Activated naive CD4-positive, alpha-beta T cell treated with anti-CD3 and anti-CD28 coated beads, Interleukin-2, amount 10 ng/mL, durations not matched to agents 7 days and 5 days (primary cell): ENCODE data around the gene LHFPL3.

Source experiments
- CTCF ChIA-PET: fragments of 350-600 bp; sonication (Branson Sonifier 250); formaldehyde crosslinking; loops from one replicate; lab custom pipeline; 2021; ENCODE audit warnings: antibody characterized with exemption; lab: Charles Lee
- DNase-seq: peaks from one replicate; pipeline ENCODE4 v3.0.0-alpha.2; 2020
- H3K27ac Mint-ChIP-seq: one replicate; pipeline ENCODE4 v1.8.0; 2021; ENCODE audit warnings: mild to moderate bottlenecking, moderate library complexity, mixed read lengths
- H3K27me3 Mint-ChIP-seq: one replicate; pipeline ENCODE4 v1.8.0; 2021; ENCODE audit warnings: mild to moderate bottlenecking, mixed read lengths
- H3K36me3 Mint-ChIP-seq: one replicate; pipeline ENCODE4 v1.8.0; 2021; ENCODE audit warnings: mixed read lengths
- H3K4me1 Mint-ChIP-seq: one replicate; pipeline ENCODE4 v1.8.0; 2021; ENCODE audit warnings: mixed read lengths
- H3K4me3 Mint-ChIP-seq: one replicate; pipeline ENCODE4 v1.8.0; 2021; ENCODE audit warnings: mild to moderate bottlenecking, moderate library complexity, mixed read lengths
- H3K9me3 Mint-ChIP-seq: one replicate; pipeline ENCODE4 v1.8.0; 2021; ENCODE audit warnings: mixed read lengths

Gene LHFPL3

DNA sequence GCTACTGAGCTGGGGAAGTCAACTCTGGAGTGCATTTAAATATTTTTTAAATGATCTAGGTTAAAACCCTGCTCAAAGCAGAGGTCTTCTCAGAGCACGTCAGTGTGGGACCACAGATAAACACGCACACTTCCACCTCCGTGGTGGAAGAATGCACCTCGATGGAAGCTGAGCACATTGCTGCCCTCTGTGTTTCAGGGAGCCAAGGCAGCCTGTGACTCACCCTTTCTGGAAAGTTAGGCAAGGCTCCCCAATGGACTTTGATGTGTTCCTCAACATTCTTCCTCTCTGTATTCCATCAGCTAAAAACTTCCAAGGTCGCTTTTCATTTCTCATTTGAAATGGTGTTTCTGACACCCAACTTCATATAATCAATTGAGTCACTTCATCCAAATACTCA, 514.8 kb downstream of the LHFPL3 start:
- no peaks in the 10 kb centered on the region for H3K4me1 Mint-ChIP-seq
- no peaks in the 10 kb centered on the region for H3K9me3 Mint-ChIP-seq
- CTCF ChIA-PET = no interaction called here
- no peak overlapping the region for H3K4me3 Mint-ChIP-seq
- DNase-seq = no peak
- H3K27me3 Mint-ChIP-seq = peaks cover 30% of the 10 kb centered on the region
- H3K36me3 Mint-ChIP-seq = no peaks in the 10 kb centered on the region
- no peak overlapping the region for H3K27ac Mint-ChIP-seq

DNA sequence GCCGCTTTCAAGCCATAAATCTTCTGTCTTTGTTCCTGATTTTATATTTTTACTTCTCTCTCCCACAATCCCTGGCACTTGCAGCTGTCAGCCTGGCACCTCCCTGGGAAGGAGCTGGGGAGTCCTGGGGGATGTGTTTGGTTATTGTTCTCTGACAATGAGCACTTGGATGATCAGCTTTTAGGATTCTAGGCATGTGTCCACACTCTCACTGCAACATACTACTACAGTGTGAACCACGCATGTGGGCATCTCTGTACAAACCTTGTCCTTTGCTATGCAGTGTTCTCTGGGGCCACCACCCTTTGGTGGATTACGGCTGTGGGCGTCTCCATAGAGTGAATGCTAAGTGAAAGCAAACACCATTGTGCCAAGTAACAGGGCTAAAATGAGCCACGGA, 517.2 kb downstream of the LHFPL3 start:
- CTCF ChIA-PET = no interaction called here
- no peaks in the 10 kb centered on the region for H3K9me3 Mint-ChIP-seq
- peaks cover 30% of the 10 kb centered on the region for H3K27me3 Mint-ChIP-seq

GRCh38 chr7:104846731-104847130, 518.3 kb downstream of the LHFPL3 start:
- H3K27me3 Mint-ChIP-seq = peaks cover 31% of the 10 kb centered on the region
- no peaks in the 10 kb centered on the region for H3K9me3 Mint-ChIP-seq
- no peaks in the 10 kb centered on the region for H3K36me3 Mint-ChIP-seq
- H3K4me3 Mint-ChIP-seq = no peak overlapping the region
- H3K27ac Mint-ChIP-seq = no peak overlapping the region
- CTCF ChIA-PET = interaction anchor here (1.3 to 3.0 kb wide), 5 partner anchors 9 to 616 kb away, joined by 3 to 20 read pairs (median 7); no protein-coding TSS in a partner anchor
- DNase-seq = no peak
- no peaks in the 10 kb centered on the region for H3K4me1 Mint-ChIP-seq

More for the DNA sequence above, 517.2 kb downstream of the LHFPL3 start:
- Mint-ChIP-seq H3K36me3 (no peaks in the 10 kb centered on the region), H3K27ac (no peak overlapping the region), H3K4me3 (no peak overlapping the region), H3K4me1 (no peaks in the 10 kb centered on the region)
- DNase-seq = no peak

DNA sequence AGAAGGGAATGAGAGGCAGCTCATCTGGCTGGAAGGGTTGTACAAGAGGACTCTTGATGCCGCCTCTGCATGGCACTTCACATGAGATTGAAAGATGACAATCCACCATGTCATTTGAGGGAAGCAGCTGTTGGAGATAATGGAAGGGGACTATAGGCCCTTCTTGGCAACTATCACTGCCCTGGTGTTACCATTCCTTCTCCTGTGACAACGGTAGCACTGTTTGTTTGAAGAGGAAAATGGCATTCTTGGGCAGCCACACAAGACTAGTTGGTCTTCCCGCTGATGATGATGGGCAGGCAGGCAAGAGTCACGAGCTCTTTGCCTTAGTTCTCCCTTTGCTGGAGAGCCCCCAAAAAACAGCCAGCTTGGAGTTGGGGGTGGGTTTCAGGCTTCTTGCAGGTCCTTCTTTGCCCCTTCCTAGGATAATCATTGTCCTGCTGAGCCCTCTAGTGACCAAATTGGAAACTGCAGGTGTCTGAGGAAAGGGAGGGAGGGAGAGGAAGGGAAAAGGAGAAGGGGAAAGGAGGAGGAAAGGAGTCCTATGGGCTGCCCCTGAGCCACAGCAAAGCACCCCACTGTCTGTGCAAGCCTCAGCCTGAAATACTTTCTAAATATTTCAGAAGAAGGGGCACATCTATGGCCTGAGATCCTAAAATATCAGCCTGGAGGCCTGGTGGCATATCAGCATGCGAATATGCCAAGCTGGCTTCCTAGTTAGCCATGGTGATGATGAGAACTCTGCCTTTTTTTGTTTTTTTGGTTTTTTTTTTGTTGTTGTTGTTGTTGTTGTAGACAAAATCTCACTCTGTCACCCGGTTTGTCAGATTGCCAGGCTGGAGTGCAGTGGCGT, 520.0 kb downstream of the LHFPL3 start:
- Mint-ChIP-seq H3K36me3 (no peaks in the 10 kb centered on the region), H3K27ac (no peak overlapping the region), H3K4me1 (no peaks in the 10 kb centered on the region), H3K27me3 (peaks cover 41% of the 10 kb centered on the region), H3K9me3 (no peaks in the 10 kb centered on the region), H3K4me3 (no peak overlapping the region)
- CTCF ChIA-PET = interaction anchor here (0.6 to 3.0 kb wide), 13 partner anchors 10 to 632 kb away, joined by 3 to 20 read pairs (median 4); no protein-coding TSS in a partner anchor
- DNase-seq = peak; percentile 62

- no peak for DNase-seq
- no peaks in the 10 kb centered on the region for H3K36me3 Mint-ChIP-seq
- no peaks in the 10 kb centered on the region for H3K9me3 Mint-ChIP-seq
- no peaks in the 10 kb centered on the region for H3K4me1 Mint-ChIP-seq
- peaks cover 35% of the 10 kb centered on the region for H3K27me3 Mint-ChIP-seq
- CTCF ChIA-PET = no interaction called here
- H3K4me3 Mint-ChIP-seq = no peak overlapping the region
- no peak overlapping the region for H3K27ac Mint-ChIP-seq
Measured at GRCh38 chr7:104850374-104850773, 522.0 kb downstream of the LHFPL3 start.

DNA sequence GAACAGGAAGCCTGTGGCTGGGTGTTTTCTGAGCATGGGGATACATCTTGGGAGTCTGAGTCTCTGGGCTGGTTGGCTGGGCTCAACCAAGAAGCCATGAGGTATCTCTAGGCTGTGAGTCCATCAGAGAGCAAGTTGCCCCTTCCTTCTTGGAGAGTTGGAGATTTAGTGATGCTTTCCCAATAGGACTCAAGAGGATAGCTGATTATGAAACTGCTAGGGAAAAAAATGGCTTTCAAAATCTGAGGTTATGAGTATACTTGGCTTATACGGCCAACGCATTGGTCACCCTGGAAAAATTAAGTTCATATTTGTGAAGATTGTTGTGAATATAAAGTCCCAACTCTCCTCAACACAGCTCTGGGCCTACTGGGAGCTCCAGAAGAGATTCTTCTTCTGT, 522.9 kb downstream of the LHFPL3 start:
- no peaks in the 10 kb centered on the region for H3K9me3 Mint-ChIP-seq
- CTCF ChIA-PET = interaction anchor here (1.1 to 2.1 kb wide), 5 partner anchors 10 to 620 kb away, joined by 3 to 5 read pairs (median 4); no protein-coding TSS in a partner anchor
- H3K36me3 Mint-ChIP-seq = no peaks in the 10 kb centered on the region
- DNase-seq = no peak
- no peak overlapping the region for H3K27ac Mint-ChIP-seq
- peaks cover 28% of the 10 kb centered on the region for H3K27me3 Mint-ChIP-seq
- no peak overlapping the region for H3K4me3 Mint-ChIP-seq
- no peaks in the 10 kb centered on the region for H3K4me1 Mint-ChIP-seq

DNA sequence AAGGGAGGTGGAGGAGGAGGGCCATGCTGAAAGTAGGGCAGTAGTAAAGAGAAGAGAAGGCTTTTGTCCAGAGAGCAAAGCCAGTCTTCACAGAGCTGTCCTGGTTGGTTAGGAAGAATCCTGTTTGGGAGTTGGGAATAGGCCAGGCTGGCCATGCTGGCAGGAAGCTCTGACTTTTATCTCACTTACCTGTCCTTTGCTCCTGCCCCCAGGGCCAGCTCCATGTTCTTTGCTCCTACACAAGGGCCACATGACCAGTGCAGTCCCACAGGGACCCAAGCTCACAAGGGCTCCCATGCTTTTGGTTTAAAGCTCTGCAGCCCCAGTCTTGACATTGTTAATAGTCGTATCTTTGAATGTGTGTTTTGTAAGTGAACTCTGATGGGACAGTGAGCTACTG, 524.0 kb downstream of the LHFPL3 start:
- CTCF ChIA-PET = interaction anchor here (1.1 to 2.1 kb wide), 6 partner anchors 9 to 621 kb away, joined by 3 to 5 read pairs (median 4); no protein-coding TSS in a partner anchor
- peaks cover 22% of the 10 kb centered on the region for H3K27me3 Mint-ChIP-seq
- no peak overlapping the region for H3K4me3 Mint-ChIP-seq
- no peak for DNase-seq
- H3K4me1 Mint-ChIP-seq = no peaks in the 10 kb centered on the region
- no peaks in the 10 kb centered on the region for H3K36me3 Mint-ChIP-seq
- no peak overlapping the region for H3K27ac Mint-ChIP-seq
- H3K9me3 Mint-ChIP-seq = no peaks in the 10 kb centered on the region

DNA sequence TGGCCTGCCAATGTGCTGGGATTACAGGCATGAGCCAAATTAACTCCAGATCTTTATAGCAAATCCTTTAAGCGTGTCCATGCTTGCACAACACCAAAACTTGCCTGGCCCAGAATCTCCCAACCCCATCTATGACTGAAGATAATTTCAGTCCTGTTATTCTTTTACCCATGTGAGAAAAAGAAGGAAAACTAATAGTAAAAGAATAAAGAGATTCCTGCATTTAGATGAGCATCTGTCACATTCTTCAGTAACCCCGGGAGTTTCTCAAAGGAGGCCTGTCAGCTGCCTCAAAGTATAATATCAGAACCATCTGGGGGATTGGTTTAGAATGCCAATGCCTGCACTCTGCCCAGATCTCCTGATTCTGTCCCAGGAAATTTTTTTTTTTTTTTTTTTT, 527.5 kb downstream of the LHFPL3 start:
- CTCF ChIA-PET = interaction anchor here (1.9 kb wide), 1 partner anchor 27 kb away, joined by 10 read pairs; no protein-coding TSS in a partner anchor
- Mint-ChIP-seq H3K27ac (no peak overlapping the region), H3K4me3 (no peak overlapping the region), H3K9me3 (no peaks in the 10 kb centered on the region), H3K4me1 (peaks cover 13% of the 10 kb centered on the region), H3K36me3 (no peaks in the 10 kb centered on the region), H3K27me3 (peaks cover 13% of the 10 kb centered on the region)
- DNase-seq = no peak

- no peak for DNase-seq
- H3K36me3 Mint-ChIP-seq = no peaks in the 10 kb centered on the region
- CTCF ChIA-PET = interaction anchor here (1.7 to 3.1 kb wide), 4 partner anchors 9 to 61 kb away, joined by 8 to 19 read pairs (median 12); no protein-coding TSS in a partner anchor
- peaks cover 17% of the 10 kb centered on the region for H3K27me3 Mint-ChIP-seq
- no peaks in the 10 kb centered on the region for H3K9me3 Mint-ChIP-seq
- H3K4me1 Mint-ChIP-seq = peaks cover 13% of the 10 kb centered on the region
- H3K27ac Mint-ChIP-seq = no peak overlapping the region
- no peak overlapping the region for H3K4me3 Mint-ChIP-seq
Measured at GRCh38 chr7:104857458-104858425, 529.3 kb downstream of the LHFPL3 start.

GRCh38 chr7:104859754-104860426, 531.5 kb downstream of the LHFPL3 start:
- Mint-ChIP-seq H3K27ac (no peak overlapping the region), H3K4me3 (no peak overlapping the region), H3K36me3 (no peaks in the 10 kb centered on the region), H3K27me3 (peaks cover 23% of the 10 kb centered on the region), H3K4me1 (peaks cover 13% of the 10 kb centered on the region), H3K9me3 (no peaks in the 10 kb centered on the region)
- no peak for DNase-seq
- CTCF ChIA-PET = interaction anchor here (2.4 to 3.1 kb wide), 3 partner anchors 12 to 58 kb away, joined by 8 to 19 read pairs (median 10); no protein-coding TSS in a partner anchor

GRCh38 chr7:104861729-104862390, 533.5 kb downstream of the LHFPL3 start:
- DNase-seq = no peak
- H3K36me3 Mint-ChIP-seq = no peaks in the 10 kb centered on the region

DNA sequence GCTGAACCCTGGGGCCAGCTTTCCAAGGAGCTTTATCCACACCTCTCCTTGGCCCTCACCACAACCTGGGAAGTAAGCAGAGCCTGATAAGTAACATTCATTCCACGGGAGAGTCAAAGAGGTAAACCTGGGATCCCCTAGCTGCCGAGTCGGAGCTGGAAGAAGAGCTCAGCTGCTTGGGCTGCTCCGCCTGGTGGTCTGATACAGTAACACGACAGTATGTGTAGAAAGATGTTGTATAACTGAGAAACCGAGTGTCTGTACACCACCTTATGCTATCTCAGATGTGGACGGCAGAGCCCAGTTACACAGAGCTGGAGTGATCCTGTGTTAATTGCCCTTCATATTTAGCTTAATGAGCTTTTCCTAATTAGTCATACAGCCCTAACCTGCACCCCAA, 534.3 kb downstream of the LHFPL3 start:
- Mint-ChIP-seq H3K27me3 (peaks cover 28% of the 10 kb centered on the region), H3K4me1 (peaks cover 10% of the 10 kb centered on the region), H3K36me3 (no peaks in the 10 kb centered on the region), H3K9me3 (peaks cover 2% of the 10 kb centered on the region), H3K4me3 (no peak overlapping the region), H3K27ac (no peak overlapping the region)
- no peak for DNase-seq
- CTCF ChIA-PET = interaction anchor here (2.2 to 2.9 kb wide), 3 partner anchors 15 to 56 kb away, joined by 8 to 20 read pairs (median 10); no protein-coding TSS in a partner anchor

More at GRCh38 chr7:104861729-104862390, 533.5 kb downstream of the LHFPL3 start:
- H3K4me3 Mint-ChIP-seq = no peak overlapping the region
- H3K27ac Mint-ChIP-seq = no peak overlapping the region
- peaks cover 28% of the 10 kb centered on the region for H3K27me3 Mint-ChIP-seq
- CTCF ChIA-PET = interaction anchor here (0.6 to 2.9 kb wide), 4 partner anchors 10 to 56 kb away, joined by 4 to 20 read pairs (median 9); no protein-coding TSS in a partner anchor
- peaks cover 13% of the 10 kb centered on the region for H3K4me1 Mint-ChIP-seq
- peaks cover 2% of the 10 kb centered on the region for H3K9me3 Mint-ChIP-seq

DNA sequence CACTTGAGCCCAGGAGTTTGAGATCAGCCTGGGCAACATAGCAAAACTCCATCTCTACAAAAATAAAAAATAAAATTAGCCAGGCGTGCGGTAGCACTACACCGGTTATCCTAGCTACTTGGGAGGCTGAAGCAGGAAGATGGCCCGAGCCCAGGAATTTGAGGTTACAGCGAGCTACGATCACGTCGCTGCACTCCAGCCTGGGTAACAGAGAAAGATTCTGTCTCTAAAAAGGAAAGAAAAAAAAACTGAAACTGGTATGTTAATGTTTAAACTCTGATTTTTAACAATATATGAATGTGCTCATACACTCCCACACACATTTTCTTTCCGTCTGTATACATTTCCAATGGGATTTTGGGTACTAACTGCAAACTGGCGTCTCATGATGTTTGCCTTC, 545.0 kb downstream of the LHFPL3 start:
- H3K4me3 Mint-ChIP-seq = no peak overlapping the region
- H3K9me3 Mint-ChIP-seq = no peaks in the 10 kb centered on the region
- H3K4me1 Mint-ChIP-seq = peaks cover 3% of the 10 kb centered on the region
- H3K27ac Mint-ChIP-seq = no peak overlapping the region
- H3K36me3 Mint-ChIP-seq = no peaks in the 10 kb centered on the region
- CTCF ChIA-PET = interaction anchor here (1.6 to 3.0 kb wide), 2 partner anchors 10 kb away, joined by 6 to 11 read pairs; no protein-coding TSS in a partner anchor
- DNase-seq = no peak
- H3K27me3 Mint-ChIP-seq = peaks cover 3% of the 10 kb centered on the region
